NCI-H1694 treated with DMSO at 0.1 percent for 48 hours (cell line): ENCODE measurements around the gene ETFBKMT.

ENCODE experiments used
- DNase-seq: peaks from one replicate; lab custom pipeline; 2025; lab: John Stamatoyannopoulos, UW

ETFBKMT gene

GRCh38 chr12:31659087-31659942 is at the start of gene ETFBKMT:
TSS of gene ETFBKMT (plus strand) at chr12:31659688. CDS start at chr12:31661954, 2,266 bp downstream.
- peak; percentile 94 for DNase-seq

GRCh38 chr12:31612819-31613218 is 46.7 kb upstream of the ETFBKMT start:
- no peak for DNase-seq

- DNase-seq = no peak
Observed at GRCh38 chr12:31618228-31619025, 41.1 kb upstream of the ETFBKMT start.

- DNase-seq = no peak
Observed at GRCh38 chr12:31620311-31620710, 39.2 kb upstream of the ETFBKMT start.

GRCh38 chr12:31622038-31622437 is 37.5 kb upstream of the ETFBKMT start:
- DNase-seq = no peak

- no peak for DNase-seq
Observed at GRCh38 chr12:31626270-31626995, 33.1 kb upstream of the ETFBKMT start.

GRCh38 chr12:31627456-31628054 is 31.9 kb upstream of the ETFBKMT start:
- no peak for DNase-seq

GRCh38 chr12:31629756-31630732 is 29.4 kb upstream of the ETFBKMT start:
- DNase-seq = no peak

GRCh38 chr12:31631023-31631724 is 28.3 kb upstream of the ETFBKMT start:
- no peak for DNase-seq

GRCh38 chr12:31631809-31632208 is 27.7 kb upstream of the ETFBKMT start:
- no peak for DNase-seq

- no peak for DNase-seq
Observed at GRCh38 chr12:31633464-31633863, 26.0 kb upstream of the ETFBKMT start.

GRCh38 chr12:31634620-31635019 is 24.9 kb upstream of the ETFBKMT start:
- DNase-seq = no peak

GRCh38 chr12:31641509-31642090 is 17.9 kb upstream of the ETFBKMT start:
- no peak for DNase-seq

- DNase-seq = no peak
Observed at GRCh38 chr12:31644536-31644935, 15.0 kb upstream of the ETFBKMT start.

GRCh38 chr12:31645924-31646323 is 13.6 kb upstream of the ETFBKMT start:
- no peak for DNase-seq

GRCh38 chr12:31647086-31647491 is 12.4 kb upstream of the ETFBKMT start:
- no peak for DNase-seq

GRCh38 chr12:31650918-31651317 is 8.6 kb upstream of the ETFBKMT start:
- DNase-seq = no peak

GRCh38 chr12:31651893-31652521 is 7.5 kb upstream of the ETFBKMT start:
- no peak for DNase-seq

GRCh38 chr12:31655208-31655607 is 4.3 kb upstream of the ETFBKMT start:
- no peak for DNase-seq
